PC-3 (cell line): Measurements from ENCODE around the gene EXOC6B.

Experiments
- EZH2 ChIP-seq: fragments of 300-600 bp; sonication (generic); IDR thresholded peaks from one replicate; pipeline ENCODE4 v1.6.1; 2017; ENCODE audit warnings: antibody characterized with exemption, mild to moderate bottlenecking, low read length; ENCODE audit not compliant: unreplicated experiment
- EZH2phosphoT487 ChIP-seq: fragments of 300-600 bp; sonication (generic); IDR thresholded peaks from 2 replicates; pipeline ENCODE4 v1.6.1; 2018; ENCODE audit warnings: mild to moderate bottlenecking, antibody characterized with exemption, low read length, borderline replicate concordance
- TF ChIP-seq, protein P1 (sequence below): fragments of 300-600 bp; sonication (generic); conservative IDR thresholded peaks from 2 replicates; pipeline ENCODE4 v1.5.1; 2017; ENCODE audit warnings: antibody characterized with exemption, low read depth, mild to moderate bottlenecking, low read length

DNA sequence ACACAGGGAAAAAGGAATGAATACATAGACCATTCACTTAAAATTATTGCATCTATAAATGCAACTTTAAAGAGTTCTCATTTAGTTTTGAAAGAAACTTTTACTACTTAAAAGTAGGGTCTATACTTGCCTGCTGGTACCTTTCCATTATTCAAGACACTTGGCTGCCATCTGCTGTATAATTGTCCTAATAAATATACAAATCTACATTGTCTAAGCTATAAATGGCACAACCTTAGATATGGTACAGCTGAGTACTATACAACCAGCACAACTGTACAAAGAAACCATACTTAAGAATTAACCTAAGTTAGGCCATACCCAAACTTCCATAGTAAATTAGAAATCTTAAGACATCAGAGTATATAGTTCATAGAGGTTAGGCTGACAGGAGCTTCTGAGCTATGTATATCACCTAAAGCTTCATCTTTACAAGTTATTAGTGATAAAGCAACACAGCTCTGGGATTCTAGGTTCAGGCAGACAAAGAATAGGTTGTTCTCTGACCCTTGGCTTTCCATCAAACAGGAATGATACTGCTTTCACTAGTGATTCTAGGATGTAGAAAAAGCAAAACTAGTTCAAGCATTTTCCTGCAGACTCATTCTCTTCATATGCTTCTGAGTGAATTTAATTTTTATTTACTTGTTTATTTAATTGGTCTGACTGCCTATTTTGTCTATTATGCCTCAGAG, 22.1 kb downstream of the EXOC6B start:
- TF ChIP-seq, protein P1, sequence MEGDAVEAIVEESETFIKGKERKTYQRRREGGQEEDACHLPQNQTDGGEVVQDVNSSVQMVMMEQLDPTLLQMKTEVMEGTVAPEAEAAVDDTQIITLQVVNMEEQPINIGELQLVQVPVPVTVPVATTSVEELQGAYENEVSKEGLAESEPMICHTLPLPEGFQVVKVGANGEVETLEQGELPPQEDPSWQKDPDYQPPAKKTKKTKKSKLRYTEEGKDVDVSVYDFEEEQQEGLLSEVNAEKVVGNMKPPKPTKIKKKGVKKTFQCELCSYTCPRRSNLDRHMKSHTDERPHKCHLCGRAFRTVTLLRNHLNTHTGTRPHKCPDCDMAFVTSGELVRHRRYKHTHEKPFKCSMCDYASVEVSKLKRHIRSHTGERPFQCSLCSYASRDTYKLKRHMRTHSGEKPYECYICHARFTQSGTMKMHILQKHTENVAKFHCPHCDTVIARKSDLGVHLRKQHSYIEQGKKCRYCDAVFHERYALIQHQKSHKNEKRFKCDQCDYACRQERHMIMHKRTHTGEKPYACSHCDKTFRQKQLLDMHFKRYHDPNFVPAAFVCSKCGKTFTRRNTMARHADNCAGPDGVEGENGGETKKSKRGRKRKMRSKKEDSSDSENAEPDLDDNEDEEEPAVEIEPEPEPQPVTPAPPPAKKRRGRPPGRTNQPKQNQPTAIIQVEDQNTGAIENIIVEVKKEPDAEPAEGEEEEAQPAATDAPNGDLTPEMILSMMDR: no peak
- TF ChIP-seq EZH2 (no peak), EZH2phosphoT487 (no peak)
